H7 (cell line): Measurements from ENCODE around the gene AUTS2. TPM values are rescaled to one million over a fixed set of nuclear protein-coding genes. Genes with fewer than 3 reads are reported as not detected.

Source experiments
- DNase-seq: peaks from one replicate; pipeline ENCODE4 v3.0.0; 2012
- H3K27me3 ChIP-seq: 2 replicates; pipeline ENCODE4 v1.6.0; 2011; ENCODE audit warnings: mild to moderate bottlenecking, low read length; ENCODE audit not compliant: control insufficient read depth, insufficient read depth
- H3K36me3 ChIP-seq: replicated peaks from 2 replicates; pipeline ENCODE4 v1.5.1; 2011; ENCODE audit warnings: low read length; ENCODE audit not compliant: control insufficient read depth, insufficient read depth
- H3K4me3 ChIP-seq: 2 replicates; pipeline ENCODE4 v1.5.1; 2011; ENCODE audit warnings: low read depth, mild to moderate bottlenecking, control low read depth, low read length, moderate library complexity; ENCODE audit not compliant: insufficient read depth
- total RNA-seq: library from RNA; depleted of rRNA; stranded (reverse); fragments of >200 nt; shearing (Covaris generic); gene quantifications from 2 replicates; pipeline ENCODE4 v1.2.3, GENCODE V29; 2014

Gene AUTS2
- total RNA-seq, 1 experiment from 2014 or later = 16.1 TPM

- no peaks in the 10 kb centered on the region for H3K36me3 ChIP-seq
- no peak for DNase-seq
- H3K27me3 ChIP-seq = no peaks in the 10 kb centered on the region
- H3K4me3 ChIP-seq = no peak overlapping the region
Observed at GRCh38 chr7:69873512-69873911, 275.2 kb downstream of the AUTS2 start.

GRCh38 chr7:69878015-69878414 is 279.7 kb downstream of the AUTS2 start:
- no peak for DNase-seq
- H3K4me3 ChIP-seq = no peak overlapping the region
- H3K27me3 ChIP-seq = no peaks in the 10 kb centered on the region
- no peaks in the 10 kb centered on the region for H3K36me3 ChIP-seq

GRCh38 chr7:69878591-69878990 is 280.3 kb downstream of the AUTS2 start:
- DNase-seq = no peak
- Histone ChIP-seq H3K36me3 (no peaks in the 10 kb centered on the region), H3K4me3 (no peak overlapping the region), H3K27me3 (no peaks in the 10 kb centered on the region)

- DNase-seq = no peak
- Histone ChIP-seq H3K36me3 (no peaks in the 10 kb centered on the region), H3K4me3 (no peak overlapping the region), H3K27me3 (no peaks in the 10 kb centered on the region)
Observed at GRCh38 chr7:69879989-69880388, 281.7 kb downstream of the AUTS2 start.

GRCh38 chr7:69880840-69881239 is 282.6 kb downstream of the AUTS2 start:
- no peaks in the 10 kb centered on the region for H3K36me3 ChIP-seq
- DNase-seq = no peak
- no peaks in the 10 kb centered on the region for H3K27me3 ChIP-seq
- H3K4me3 ChIP-seq = no peak overlapping the region

GRCh38 chr7:69882269-69882668 is 284.0 kb downstream of the AUTS2 start:
- H3K36me3 ChIP-seq = no peaks in the 10 kb centered on the region
- no peak for DNase-seq
- no peak overlapping the region for H3K4me3 ChIP-seq
- H3K27me3 ChIP-seq = no peaks in the 10 kb centered on the region

- DNase-seq = no peak
Observed at GRCh38 chr7:69883399-69883891, 285.2 kb downstream of the AUTS2 start.

GRCh38 chr7:69885431-69885830 is 287.2 kb downstream of the AUTS2 start:
- H3K4me3 ChIP-seq = no peak overlapping the region
- no peaks in the 10 kb centered on the region for H3K27me3 ChIP-seq
- DNase-seq = no peak
- H3K36me3 ChIP-seq = no peaks in the 10 kb centered on the region

More at GRCh38 chr7:69883399-69883891, 285.2 kb downstream of the AUTS2 start:
- Histone ChIP-seq H3K27me3 (no peaks in the 10 kb centered on the region), H3K4me3 (no peak overlapping the region), H3K36me3 (no peaks in the 10 kb centered on the region)

GRCh38 chr7:69889338-69889975 is 291.2 kb downstream of the AUTS2 start:
- H3K27me3 ChIP-seq = no peaks in the 10 kb centered on the region
- DNase-seq = no peak
- H3K36me3 ChIP-seq = no peaks in the 10 kb centered on the region
- no peak overlapping the region for H3K4me3 ChIP-seq

GRCh38 chr7:69889976-69890351 is 291.7 kb downstream of the AUTS2 start:
- no peak overlapping the region for H3K4me3 ChIP-seq
- DNase-seq = no peak
- no peaks in the 10 kb centered on the region for H3K36me3 ChIP-seq
- H3K27me3 ChIP-seq = no peaks in the 10 kb centered on the region

- no peak for DNase-seq
- Histone ChIP-seq H3K4me3 (no peak overlapping the region), H3K27me3 (no peaks in the 10 kb centered on the region), H3K36me3 (no peaks in the 10 kb centered on the region)
Observed at GRCh38 chr7:69892790-69893189, 294.5 kb downstream of the AUTS2 start.

- no peak overlapping the region for H3K4me3 ChIP-seq
- no peaks in the 10 kb centered on the region for H3K27me3 ChIP-seq
- DNase-seq = no peak
- H3K36me3 ChIP-seq = no peaks in the 10 kb centered on the region
Observed at GRCh38 chr7:69893906-69894305, 295.6 kb downstream of the AUTS2 start.

- Histone ChIP-seq H3K36me3 (no peaks in the 10 kb centered on the region), H3K27me3 (no peaks in the 10 kb centered on the region), H3K4me3 (no peak overlapping the region)
- DNase-seq = no peak
Observed at GRCh38 chr7:69895446-69895845, 297.2 kb downstream of the AUTS2 start.

- Histone ChIP-seq H3K27me3 (no peaks in the 10 kb centered on the region), H3K4me3 (no peak overlapping the region), H3K36me3 (no peaks in the 10 kb centered on the region)
- DNase-seq = no peak
Observed at GRCh38 chr7:69896121-69896520, 297.8 kb downstream of the AUTS2 start.

GRCh38 chr7:69898189-69898588 is 299.9 kb downstream of the AUTS2 start:
- no peak for DNase-seq
- Histone ChIP-seq H3K4me3 (no peak overlapping the region), H3K36me3 (no peaks in the 10 kb centered on the region), H3K27me3 (no peaks in the 10 kb centered on the region)

GRCh38 chr7:69903410-69903809 is 305.1 kb downstream of the AUTS2 start:
- H3K27me3 ChIP-seq = no peaks in the 10 kb centered on the region
- H3K4me3 ChIP-seq = no peak overlapping the region
- DNase-seq = no peak
- H3K36me3 ChIP-seq = no peaks in the 10 kb centered on the region
